ENCODE results near the gene TENT5C.

GRCh38 chr1:117606649-117607430 is 992 bp downstream of the TENT5C start:
- TF ChIP-seq CTCF (optimal IDR thresholded peaks at IDR 0.05 in 1 of 3, IDR thresholded peaks at IDR 0.05 in 1 of 3, conservative IDR thresholded peaks at IDR 0.05 in 1 of 3; ENCODE audit: extremely low read depth in 1 of 3, insufficient read depth in 2 of 3, low read length in 3 of 3) (no peak), EZH2 (IDR thresholded peaks at IDR 0.05; ENCODE audit: low read length) (no peak)
